ENCODE measurements around the gene MYMX.

- TF ChIP-seq CTCF (conservative IDR thresholded peaks at IDR 0.05) (no peak; the same call in 1 of the 2 replicates), ZFX (IDR thresholded peaks at IDR 0.05) (no peak)
Measured at GRCh38 chr6:44221291-44221960, 4.7 kb downstream of the MYMX start.

All from C4-2B (cell line).